T-helper 1 cell treated with Interleukin-12 subunit alpha and Interleukin-12 subunit beta and Interleukin-4 antibody, amounts not matched to agents 30 ng/mL and 1 ng/mL, for 36 hours (primary cell): Measurements from ENCODE around the gene CFAP20DC. TPM values are rescaled to one million over a fixed set of nuclear protein-coding genes. Genes with fewer than 3 reads are reported as not detected.
"Not testable (repeated sequence)": the region's sequence is repeated elsewhere in the genome, so short reads cannot be mapped to it uniquely, and the experiment has no call there.

ENCODE experiments used
- intact Hi-C: fragments of 100-400 bp; cut with micrococcal nuclease; formaldehyde crosslinking; loops from one replicate; pipeline ENCODE4 v1.15.1; 2024
- total RNA-seq: library from RNA; stranded (reverse); gene quantifications from 2 replicates; pipeline ENCODE4 v1.2.3, GENCODE V29; 2022

CFAP20DC gene
- total RNA-seq, 1 donor from 2014 or later: 0.27 TPM

- intact Hi-C loops: not testable (repeated sequence)
These were observed 345.5 kb downstream of the CFAP20DC start for GRCh38 chr3:58704304-58704703.

GRCh38 chr3:58698246-58698645 is 351.6 kb downstream of the CFAP20DC start:
- intact Hi-C loops: no loop called here

- intact Hi-C loops: no loop called here
These were observed 352.3 kb downstream of the CFAP20DC start for GRCh38 chr3:58697561-58697960.

- intact Hi-C loops: not testable (repeated sequence)
These were observed 353.0 kb downstream of the CFAP20DC start for GRCh38 chr3:58696813-58697212.

- intact Hi-C loops: no loop called here
These were observed 353.7 kb downstream of the CFAP20DC start for GRCh38 chr3:58696093-58696492.

GRCh38 chr3:58695284-58695683 is 354.5 kb downstream of the CFAP20DC start:
- intact Hi-C loops: not testable (repeated sequence)

- intact Hi-C loops: loop anchor here (5.0 kb wide), 1 partner anchor 358 kb away; the partner anchor contains the start of gene CFAP20DC
These were observed 355.6 kb downstream of the CFAP20DC start for GRCh38 chr3:58693940-58694850.

GRCh38 chr3:58692484-58692883 is 357.3 kb downstream of the CFAP20DC start:
- intact Hi-C loops: loop anchor here (5.0 kb wide), 1 partner anchor 360 kb away; the partner anchor contains the start of gene CFAP20DC
